Stomach (tissue), 9 donors: ENCODE data around the gene C1QTNF8. TPM values are rescaled to one million over a fixed set of nuclear protein-coding genes. Genes with fewer than 3 reads are reported as not detected.

ENCODE experiments used
- DNase-seq, 2 donors: peaks; one replicate each; pipeline versions ENCODE4 v3.0.0 to v3.0.0-alpha.2; 2013 to 2019
- H3K27ac ChIP-seq, 5 donors: fragments of 200-600 bp in 4 of 5; sonication (generic) in 4 of 5; one replicate each; pipeline ENCODE4 v1.5.1; 2013 to 2019; ENCODE audit warnings: mild to moderate bottlenecking in 1 of 5, moderate library complexity in 1 of 5
- H3K27me3 ChIP-seq, 3 donors: fragments of 200-600 bp; sonication (generic); one replicate each; pipeline ENCODE4 v1.5.1; 2017 to 2019; ENCODE audit warnings: mixed run types in 1 of 3
- H3K36me3 ChIP-seq, 4 donors: fragments of 200-600 bp; sonication (generic); 1 replicate in 3 of 4; 2 replicates in 1 of 4; pipeline ENCODE4 v1.5.1; 2016 to 2019
- H3K4me1 ChIP-seq, 4 donors: fragments of 200-600 bp; sonication (generic); one replicate each; pipeline ENCODE4 v1.5.1; 2016 to 2019
- H3K4me3 ChIP-seq, 4 donors: fragments of 200-600 bp; sonication (generic) in 3 of 4; one replicate each; pipeline ENCODE4 v1.5.1; 2016 to 2019; ENCODE audit warnings: mild to moderate bottlenecking in 1 of 4
- H3K9me3 ChIP-seq, 4 donors: fragments of 200-600 bp; sonication (generic); one replicate each; pipeline ENCODE4 v1.5.1; 2016 to 2019
- CTCF ChIP-seq, 7 experiments: fragments of 450-650 bp in 4 of 7; fragments of 200-600 bp in 3 of 7; sonication (generic) in 3 of 7; IDR thresholded peaks; one replicate each; pipeline ENCODE4 v1.5.1; 2016 to 2019; ENCODE audit warnings: antibody characterized with exemption in 7 of 7, control low read depth in 2 of 7, mild to moderate bottlenecking in 1 of 7
- EP300 ChIP-seq: sonication (generic); formaldehyde crosslinking; IDR thresholded peaks from one replicate; pipeline ENCODE4 v1.6.1; 2017; ENCODE audit warnings: antibody characterized with exemption
- POLR2A ChIP-seq, 4 donors: fragments of 450-650 bp; IDR thresholded peaks; one replicate each; pipeline ENCODE4 v1.6.1; 2016; ENCODE audit warnings: antibody characterized with exemption in 4 of 4, control low read depth in 2 of 4, mild to moderate bottlenecking in 1 of 4, moderate library complexity in 1 of 4
- POLR2AphosphoS5 ChIP-seq, 3 donors: sonication (generic); formaldehyde crosslinking; IDR thresholded peaks; one replicate each; pipeline ENCODE4 v1.6.1; 2016; ENCODE audit warnings: antibody characterized with exemption in 3 of 3
- WGBS, 5 donors: extraction: QIAGEN DNeasy Blood & Tissue Kit in 3 of 5; methylation state at CpG; one replicate each; pipeline versions ENCODE4 v1.1.5 to v1.1.7; 2013 to 2018; 5-methylcytosine and 5-hydroxymethylcytosine counted together
- intact Hi-C: fragments of 100-400 bp; cut with DNase I; formaldehyde crosslinking; loops from one replicate; pipeline ENCODE4 v1.15.1; 2023; ENCODE audit warnings: low total_unique reads
- polyA plus RNA-seq, 3 donors: library from polyadenylated mRNA; stranded (reverse); fragments of 200-250 nt; gene quantifications; one replicate each; pipeline ENCODE4 v1.2.3, GENCODE V29; 2013
- total RNA-seq, 5 donors: library from RNA; depleted of rRNA; stranded (reverse); fragments of >200 nt; gene quantifications; one replicate each; pipeline versions ENCODE4 v1.1.0 to v1.2.3, GENCODE V29; 2014 to 2016
- donor health status: healthy with polysubstance abuse.
- donor health status: Bipolar disorder and iron deficiency.
- donor health status: healthy.

C1QTNF8 gene
- total and polyA plus RNA-seq, 8 donors: not detected

- H3K4me1 ChIP-seq: peaks cover 20 to 37% (median 21%) of the 10 kb centered on the region in 4 donors
- H3K27me3 ChIP-seq: peaks cover 18 to 100% (median 88%) of the 10 kb centered on the region in 3 donors
- H3K4me3 ChIP-seq: no peak overlapping the region
- WGBS, 5 donors: 89 to 95% (median 93%) methylated on average over 6 of the region's 6 CpGs
- intact Hi-C loops: no loop called here
- H3K27ac ChIP-seq: no peak overlapping the region
- peaks cover 11 to 37% (median 35%) of the 10 kb centered on the region in 4 donors for H3K9me3 ChIP-seq
- TF ChIP-seq CTCF (IDR thresholded peaks at IDR 0.05): no peak
- no peak for TF ChIP-seq POLR2A (IDR thresholded peaks at IDR 0.05)
- no peak for TF ChIP-seq POLR2AphosphoS5 (IDR thresholded peaks at IDR 0.05)
- TF ChIP-seq EP300: no peak
- no peaks in the 10 kb centered on the region for H3K36me3 ChIP-seq
- no peak for DNase-seq
These were observed 11.1 kb downstream of the C1QTNF8 start for GRCh38 chr16:1084971-1085370.

GRCh38 chr16:1082952-1083675, 12.9 kb downstream of the C1QTNF8 start:
- peak in 1 of 2 donors; percentile 62 for DNase-seq
- TF ChIP-seq CTCF (IDR thresholded peaks at IDR 0.05): no peak
- TF ChIP-seq POLR2AphosphoS5 (IDR thresholded peaks at IDR 0.05): no peak
- TF ChIP-seq EP300: no peak
- no peak for TF ChIP-seq POLR2A (IDR thresholded peaks at IDR 0.05)
- WGBS, 5 donors: 45 to 58% (median 55%) methylated on average over 11 to 34 of the region's 34 CpGs
- Histone ChIP-seq H3K36me3 (no peaks in the 10 kb centered on the region), H3K27ac (no peak overlapping the region), H3K9me3 (peaks cover 11 to 37% (median 35%) of the 10 kb centered on the region in 4 donors), H3K27me3 (peaks cover 12 to 100% (median 83%) of the 10 kb centered on the region in 3 donors), H3K4me1 (peaks cover 11 to 29% (median 15%) of the 10 kb centered on the region in 4 donors), H3K4me3 (no peak overlapping the region)
- intact Hi-C loops: no loop called here

- H3K27ac ChIP-seq: no peak overlapping the region
- TF ChIP-seq CTCF (IDR thresholded peaks at IDR 0.05): no peak
- no peak for TF ChIP-seq POLR2AphosphoS5 (IDR thresholded peaks at IDR 0.05)
- TF ChIP-seq EP300: no peak
- TF ChIP-seq POLR2A (IDR thresholded peaks at IDR 0.05): no peak
- peaks cover 11 to 37% (median 35%) of the 10 kb centered on the region in 4 donors for H3K9me3 ChIP-seq
- H3K27me3 ChIP-seq: peaks cover 12 to 100% (median 82%) of the 10 kb centered on the region in 3 donors
- no peak overlapping the region for H3K4me3 ChIP-seq
- no peaks in the 10 kb centered on the region for H3K36me3 ChIP-seq
- peaks cover 13 to 33% (median 18%) of the 10 kb centered on the region in 4 donors for H3K4me1 ChIP-seq
- intact Hi-C loops: no loop called here
- WGBS, 5 donors: 39 to 66% (median 43%) methylated on average over 9 to 21 of the region's 21 CpGs
- DNase-seq: peak in 1 of 2 donors; percentile 80
These were observed 13.6 kb downstream of the C1QTNF8 start for GRCh38 chr16:1082266-1082951.

- Histone ChIP-seq H3K4me1 (peaks cover 13 to 39% (median 21%) of the 10 kb centered on the region in 4 donors), H3K9me3 (peaks cover 11 to 37% (median 35%) of the 10 kb centered on the region in 4 donors), H3K4me3 (no peak overlapping the region), H3K36me3 (no peaks in the 10 kb centered on the region), H3K27ac (no peak overlapping the region), H3K27me3 (peaks cover 16 to 100% (median 82%) of the 10 kb centered on the region in 3 donors)
- TF ChIP-seq POLR2A (IDR thresholded peaks at IDR 0.05) (no peak), EP300 (no peak), CTCF (IDR thresholded peaks at IDR 0.05) (no peak), POLR2AphosphoS5 (IDR thresholded peaks at IDR 0.05) (no peak)
- intact Hi-C loops: no loop called here
- WGBS, 5 donors: 65 to 71% (median 65%) methylated on average over 12 to 22 of the region's 22 CpGs
- no peak for DNase-seq
These were observed 14.2 kb downstream of the C1QTNF8 start for GRCh38 chr16:1081734-1082265.
